Body of pancreas (tissue), 4 donors: ENCODE data around the gene ANKRD12.

Experiments
- CTCF ChIP-seq, 7 experiments: fragments of 450-650 bp in 4 of 7; fragments of 200-600 bp in 3 of 7; sonication (generic) in 3 of 7; IDR thresholded peaks; one replicate each; pipeline ENCODE4 v1.5.1; 2016 to 2019; ENCODE audit warnings: antibody characterized with exemption in 7 of 7
- POLR2A ChIP-seq, 3 donors: fragments of 450-650 bp; IDR thresholded peaks; one replicate each; pipeline ENCODE4 v1.6.1; 2016; ENCODE audit warnings: antibody characterized with exemption in 3 of 3, mild to moderate bottlenecking in 2 of 3

DNA sequence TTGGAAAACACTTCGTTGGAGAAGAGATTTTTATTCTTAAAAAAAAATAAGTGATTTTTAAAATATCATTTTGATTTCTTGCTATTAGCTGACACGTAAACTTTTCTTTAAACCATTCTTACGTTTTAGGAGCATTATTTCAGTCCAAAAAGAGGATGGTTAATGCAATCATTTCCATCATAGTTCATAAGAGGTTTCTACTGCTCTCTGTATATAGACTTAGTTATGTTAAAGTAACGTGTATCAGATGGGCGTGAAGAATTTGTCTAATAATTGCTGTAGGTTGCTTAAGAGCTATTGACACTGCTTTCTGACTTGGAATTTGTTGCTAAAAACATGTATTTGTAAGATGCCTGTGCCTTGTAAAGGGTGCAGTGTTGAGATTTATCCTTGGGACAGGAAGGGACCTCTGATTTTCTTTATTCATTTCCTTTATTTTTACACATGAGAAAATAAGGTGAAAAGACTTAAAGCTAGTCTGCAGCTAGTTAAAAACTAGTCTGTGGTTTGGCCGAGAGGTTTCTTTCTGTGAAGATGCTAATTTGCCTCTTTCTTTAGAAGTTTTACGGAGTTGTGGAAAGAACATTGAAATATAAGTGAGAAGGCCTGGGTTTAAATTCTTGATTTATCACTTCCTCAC, 2.9 kb downstream of the ANKRD12 start:
- TF ChIP-seq CTCF (IDR thresholded peaks at IDR 0.05) (no peak), POLR2A (IDR thresholded peaks at IDR 0.05) (no peak)
